Urinary bladder (tissue), 4 donors: ENCODE data around the gene FBXO31. TPM values are rescaled to one million over a fixed set of nuclear protein-coding genes. Genes with fewer than 3 reads are reported as not detected.
"Not testable (repeated sequence)": the region's sequence is repeated elsewhere in the genome, so short reads cannot be mapped to it uniquely, and the experiment has no call there.

Source experiments
- DNase-seq: peaks from one replicate; pipeline ENCODE4 v3.0.0-alpha.2; 2015; ENCODE audit errors: extremely low spot score
- H3K27ac ChIP-seq: one replicate; pipeline ENCODE4 v1.5.1; 2013; ENCODE audit warnings: low read depth, mild to moderate bottlenecking, moderate library complexity
- H3K36me3 ChIP-seq: one replicate; pipeline ENCODE4 v1.6.1; 2013; ENCODE audit warnings: mild to moderate bottlenecking, moderate library complexity; ENCODE audit not compliant: insufficient read depth
- H3K4me1 ChIP-seq: one replicate; pipeline ENCODE4 v1.6.1; 2013; ENCODE audit warnings: mild to moderate bottlenecking, moderate library complexity; ENCODE audit not compliant: insufficient read depth
- H3K4me3 ChIP-seq: one replicate; pipeline ENCODE4 v1.5.1; 2013; ENCODE audit warnings: low read depth, low read length
- WGBS: extraction: QIAGEN DNeasy Blood & Tissue Kit; methylation state at CpG from one replicate; pipeline ENCODE4 v1.1.7; 2013; 5-methylcytosine and 5-hydroxymethylcytosine counted together
- polyA plus RNA-seq: library from polyadenylated mRNA; stranded (reverse); fragments of 200-250 nt; gene quantifications from one replicate; pipeline ENCODE4 v1.2.3, GENCODE V29; 2013
- total RNA-seq: library from RNA; depleted of rRNA; stranded (reverse); fragments of >200 nt; gene quantifications from one replicate; pipeline ENCODE4 v1.2.3, GENCODE V29; 2014
- donor health status: healthy with polysubstance abuse.
- donor health status: healthy.

Gene FBXO31
- total and polyA plus RNA-seq, 2 donors: 15.0 to 65.2 TPM

GRCh38 chr16:87344931-87345631 is 38.5 kb downstream of the FBXO31 start:
- Histone ChIP-seq H3K4me1 (no peaks in the 10 kb centered on the region), H3K36me3 (peaks cover 6% of the 10 kb centered on the region), H3K4me3 (no peak overlapping the region), H3K27ac (no peak overlapping the region)
- WGBS: 71% methylated on average over 17 of the region's 17 CpGs
- DNase-seq: no peak

DNA sequence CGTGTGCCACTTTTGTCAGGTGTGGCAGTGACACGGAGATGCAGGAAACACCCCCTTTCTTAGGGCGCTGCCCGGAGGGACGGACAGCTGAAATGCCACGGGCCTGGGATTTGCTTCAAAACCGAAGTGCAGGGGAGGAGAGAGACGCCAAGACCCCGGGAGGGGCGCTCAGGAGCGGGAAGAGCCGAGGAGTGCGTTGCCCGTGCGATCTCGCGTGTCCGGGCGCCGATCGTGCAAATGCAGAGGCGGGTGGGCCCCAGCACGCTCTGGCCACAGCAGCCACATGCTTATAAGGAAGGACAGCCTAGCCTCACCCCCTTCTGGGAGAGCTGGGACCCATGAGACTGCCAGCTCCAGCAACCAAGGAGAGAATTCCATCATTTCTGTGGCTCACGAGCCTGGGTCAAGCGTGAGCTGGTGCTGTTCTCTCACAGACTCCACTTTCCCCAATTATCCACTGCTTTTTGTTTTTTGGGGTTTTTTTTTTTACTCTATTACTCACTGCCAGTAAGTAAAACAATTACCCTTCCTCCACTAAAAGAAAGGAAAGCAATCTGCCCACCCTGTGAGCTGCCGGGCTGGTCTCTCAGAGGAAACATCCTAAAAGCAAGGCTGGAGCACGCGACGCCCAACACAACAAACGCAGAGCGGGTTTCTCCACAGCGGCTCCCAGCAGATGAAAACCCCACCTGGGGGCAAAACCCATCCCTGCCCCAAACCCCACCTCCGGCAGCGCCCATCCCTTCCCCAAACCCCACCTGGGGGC is 39.2 kb downstream of the FBXO31 start:
- WGBS: 87% methylated on average over 34 of the region's 34 CpGs
- peaks cover 6% of the 10 kb centered on the region for H3K36me3 ChIP-seq
- no peak overlapping the region for H3K27ac ChIP-seq
- no peaks in the 10 kb centered on the region for H3K4me1 ChIP-seq
- no peak for DNase-seq
- H3K4me3 ChIP-seq: no peak overlapping the region

DNA sequence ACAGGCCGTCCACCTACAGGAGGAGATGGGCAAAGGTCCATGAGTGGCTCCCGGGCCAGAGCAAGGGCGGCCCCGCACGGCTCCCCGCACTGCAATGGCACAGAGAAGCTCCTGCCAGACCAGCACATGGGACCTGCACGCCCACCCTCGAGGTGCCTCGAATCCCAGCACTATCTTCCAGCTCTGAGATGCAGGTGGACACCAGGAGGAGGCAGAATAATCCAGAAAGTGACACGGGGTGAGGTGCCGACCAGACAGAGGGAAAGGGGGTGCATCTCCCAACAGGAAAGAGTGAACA is 39.9 kb downstream of the FBXO31 start:
- no peak for DNase-seq
- Histone ChIP-seq H3K4me1 (no peaks in the 10 kb centered on the region), H3K36me3 (peaks cover 6% of the 10 kb centered on the region), H3K27ac (no peak overlapping the region), H3K4me3 (no peak overlapping the region)
- 89% methylated on average over 11 of the region's 11 CpGs for WGBS

DNA sequence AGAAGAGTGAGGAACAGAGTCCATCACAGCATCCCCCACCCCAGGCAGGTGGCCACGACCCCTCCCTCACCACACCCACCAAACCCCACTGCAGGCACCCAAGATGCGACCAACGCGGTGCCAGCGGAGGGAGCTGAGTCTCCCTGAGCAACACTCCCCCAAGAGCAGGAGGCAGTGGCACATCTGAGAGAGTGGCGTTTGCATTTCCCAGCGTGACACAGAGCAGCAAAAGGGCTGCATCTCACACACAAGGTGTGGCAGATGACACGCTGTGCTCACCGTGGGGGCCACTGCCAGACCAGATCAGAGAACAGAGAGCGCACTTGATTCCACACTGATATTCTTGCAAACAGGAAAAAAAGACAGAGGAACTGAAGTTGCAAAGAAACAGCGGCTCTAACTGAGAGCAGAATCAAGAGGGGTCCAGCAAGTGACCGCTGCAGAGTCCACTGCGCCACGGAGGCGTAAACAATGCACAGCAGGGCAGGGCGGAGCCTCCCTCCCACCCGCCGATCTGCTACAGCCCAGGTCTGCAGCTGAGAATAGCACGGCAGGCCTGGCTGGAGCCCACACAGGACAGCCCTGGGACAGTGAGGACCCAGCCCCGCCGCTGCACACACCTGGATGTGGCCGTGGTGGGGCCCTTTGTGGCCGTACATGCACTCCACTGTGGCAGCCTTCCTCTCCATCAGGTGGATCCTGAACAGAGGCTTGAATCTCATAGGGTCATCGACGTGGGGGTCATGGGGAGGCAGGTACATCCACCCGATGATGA is 40.4 kb downstream of the FBXO31 start:
- Histone ChIP-seq H3K4me1 (no peaks in the 10 kb centered on the region), H3K36me3 (peaks cover 6% of the 10 kb centered on the region), H3K27ac (no peak overlapping the region), H3K4me3 (no peak overlapping the region)
- WGBS: 81% methylated on average over 26 of the region's 26 CpGs
- DNase-seq: no peak

- H3K4me1 ChIP-seq: no peaks in the 10 kb centered on the region
- DNase-seq: no peak
- 95% methylated on average over 20 of the region's 20 CpGs for WGBS
- no peak overlapping the region for H3K4me3 ChIP-seq
- H3K27ac ChIP-seq: no peak overlapping the region
- H3K36me3 ChIP-seq: peaks cover 6% of the 10 kb centered on the region
Observed at GRCh38 chr16:87342504-87342903, 41.1 kb downstream of the FBXO31 start.

DNA sequence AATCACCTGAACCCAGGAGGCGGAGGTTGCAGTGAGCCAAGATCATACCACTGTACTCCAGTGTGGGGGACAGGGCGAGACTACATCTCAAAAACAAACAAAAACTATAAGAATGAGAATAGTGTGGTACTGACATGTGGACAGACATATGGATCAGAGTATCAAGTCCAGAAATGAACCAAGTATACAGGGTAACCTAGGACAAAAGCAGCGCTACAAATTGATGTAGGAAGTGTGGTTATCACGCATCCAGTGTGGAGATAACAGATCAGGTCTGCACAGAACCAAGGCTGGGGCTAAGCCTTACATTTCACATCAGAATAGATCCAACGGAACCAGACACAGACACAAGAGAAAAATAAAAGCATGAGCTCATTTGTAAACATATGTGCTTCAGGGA is 43.4 kb downstream of the FBXO31 start:
- DNase-seq: no peak
- Histone ChIP-seq H3K4me3 (no peak overlapping the region), H3K4me1 (no peaks in the 10 kb centered on the region), H3K36me3 (peaks cover 4% of the 10 kb centered on the region), H3K27ac (no peak overlapping the region)
- 95% methylated on average over 5 of the region's 5 CpGs for WGBS

- H3K4me3 ChIP-seq, DNase-seq, H3K4me1 ChIP-seq, H3K36me3 ChIP-seq, H3K27ac ChIP-seq: not testable (repeated sequence)
- 97% methylated on average over 11 of the region's 11 CpGs for WGBS
Observed at GRCh38 chr16:87339724-87340105, 43.9 kb downstream of the FBXO31 start.

GRCh38 chr16:87339086-87339723 is 44.4 kb downstream of the FBXO31 start:
- H3K4me3 ChIP-seq: no peak overlapping the region
- no peaks in the 10 kb centered on the region for H3K4me1 ChIP-seq
- WGBS: 95% methylated on average over 17 of the region's 17 CpGs
- H3K27ac ChIP-seq: no peak overlapping the region
- H3K36me3 ChIP-seq: peaks cover 4% of the 10 kb centered on the region
- no peak for DNase-seq

- 93% methylated on average over 18 of the region's 18 CpGs for WGBS
- Histone ChIP-seq H3K36me3 (peaks cover 4% of the 10 kb centered on the region), H3K4me3 (no peak overlapping the region), H3K4me1 (no peaks in the 10 kb centered on the region), H3K27ac (no peak overlapping the region)
- no peak for DNase-seq
Observed at GRCh38 chr16:87338155-87338765, 45.3 kb downstream of the FBXO31 start.

GRCh38 chr16:87337262-87337771 is 46.3 kb downstream of the FBXO31 start:
- 82% methylated on average over 16 of the region's 16 CpGs for WGBS
- Histone ChIP-seq H3K36me3 (peaks cover under 1% of the 10 kb centered on the region), H3K27ac (no peak overlapping the region), H3K4me1 (no peaks in the 10 kb centered on the region), H3K4me3 (no peak overlapping the region)
- DNase-seq: no peak

GRCh38 chr16:87336434-87337240 is 46.9 kb downstream of the FBXO31 start:
- H3K36me3 ChIP-seq: no peaks in the 10 kb centered on the region
- H3K4me1 ChIP-seq: no peaks in the 10 kb centered on the region
- WGBS: 94% methylated on average over 19 of the region's 19 CpGs
- H3K4me3 ChIP-seq: no peak overlapping the region
- no peak overlapping the region for H3K27ac ChIP-seq
- no peak for DNase-seq

DNA sequence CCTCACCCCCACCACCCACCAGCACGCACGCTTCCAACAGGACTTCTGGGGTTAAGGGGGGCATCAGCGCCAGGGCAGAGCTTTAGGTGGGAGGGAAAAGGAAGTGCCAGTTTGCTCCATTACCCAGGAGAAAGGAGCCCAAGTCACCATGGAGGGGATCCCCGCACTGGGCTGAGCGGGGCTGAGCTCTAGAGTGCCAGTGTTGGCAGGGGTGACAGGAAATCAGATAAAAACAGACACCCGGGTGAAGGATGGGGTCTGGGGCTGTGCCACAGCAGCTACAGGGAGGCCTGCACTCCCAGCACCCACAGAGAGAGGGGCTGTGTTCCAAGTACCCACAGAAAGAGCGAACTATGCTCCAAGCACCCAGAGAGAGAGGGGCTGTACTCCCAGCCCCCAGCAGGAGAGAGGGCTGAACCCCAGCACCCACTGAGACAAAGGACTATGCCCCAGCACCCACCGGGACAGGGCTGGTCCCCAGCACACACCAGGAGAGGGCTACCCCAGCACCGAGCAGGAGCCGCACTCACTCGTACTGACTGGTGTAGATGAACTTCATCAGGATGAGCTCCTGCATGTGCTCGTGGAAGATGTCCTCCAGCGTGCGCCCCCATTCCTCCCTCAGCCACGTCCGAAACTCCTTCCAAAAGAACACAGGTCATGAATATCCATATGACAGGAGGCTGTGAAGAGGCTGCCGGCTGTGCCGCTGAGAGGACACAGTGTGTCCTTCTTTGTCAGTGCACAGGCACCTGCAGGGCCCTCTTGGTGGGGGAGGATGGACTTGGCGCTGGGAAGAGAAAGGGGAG is 47.7 kb downstream of the FBXO31 start:
- no peaks in the 10 kb centered on the region for H3K4me1 ChIP-seq
- H3K4me3 ChIP-seq: no peak overlapping the region
- DNase-seq: no peak
- no peak overlapping the region for H3K27ac ChIP-seq
- WGBS: 90% methylated on average over 19 of the region's 19 CpGs
- no peaks in the 10 kb centered on the region for H3K36me3 ChIP-seq
